MG63 (cell line): ENCODE results near the gene CYP2W1. TPM values are rescaled to one million over a fixed set of nuclear protein-coding genes. Genes with fewer than 3 reads are reported as not detected.
"Not testable (repeated sequence)": the region's sequence is repeated elsewhere in the genome, so short reads cannot be mapped to it uniquely, and the experiment has no call there.

Experiments used
- DNase-seq: peaks from one replicate; pipeline ENCODE4 v3.0.0-alpha.2; 2020
- H3K27me3 ChIP-seq: fragments of 250-450 bp; sonication (Bioruptor Pico); 2 replicates; pipeline ENCODE4 v1.5.1; 2020; ENCODE audit warnings: mild to moderate bottlenecking, moderate library complexity
- H3K36me3 ChIP-seq: fragments of 250-450 bp; sonication (Bioruptor Pico); 2 replicates; pipeline ENCODE4 v1.5.1; 2020; ENCODE audit warnings: mild to moderate bottlenecking, moderate library complexity
- H3K4me3 ChIP-seq: fragments of 250-450 bp; sonication (Bioruptor Pico); 2 replicates; pipeline ENCODE4 v1.5.1; 2020; ENCODE audit warnings: mild to moderate bottlenecking, moderate library complexity
- H3K9me3 ChIP-seq: fragments of 250-450 bp; sonication (Bioruptor Pico); 2 replicates; pipeline ENCODE4 v1.5.1; 2020; ENCODE audit warnings: mild to moderate bottlenecking, moderate library complexity
- total RNA-seq: library from RNA; depleted of rRNA; stranded (reverse); fragments of >200 nt; shearing (Covaris generic); gene quantifications from 2 replicates; pipeline ENCODE4 v1.2.3, GENCODE V29; 2014; ENCODE audit warnings: low replicate concordance

CYP2W1 gene
- total RNA-seq, 1 experiment from 2014 or later, result not detected

- no peaks in the 10 kb centered on the region for H3K27me3 ChIP-seq
- DNase-seq, result no peak
- H3K4me3 ChIP-seq, result no peak overlapping the region
- no peaks in the 10 kb centered on the region for H3K9me3 ChIP-seq
- H3K36me3 ChIP-seq, result no peaks in the 10 kb centered on the region
These were observed 35.4 kb upstream of the CYP2W1 start for GRCh38 chr7:947391-948210.

- H3K4me3 ChIP-seq, result no peak overlapping the region
- no peak for DNase-seq
- no peaks in the 10 kb centered on the region for H3K9me3 ChIP-seq
- H3K27me3 ChIP-seq, result no peaks in the 10 kb centered on the region
- no peaks in the 10 kb centered on the region for H3K36me3 ChIP-seq
These were observed 33.7 kb upstream of the CYP2W1 start for GRCh38 chr7:949021-949934.

- no peak overlapping the region for H3K4me3 ChIP-seq
- H3K36me3 ChIP-seq, result no peaks in the 10 kb centered on the region
- no peaks in the 10 kb centered on the region for H3K9me3 ChIP-seq
- no peaks in the 10 kb centered on the region for H3K27me3 ChIP-seq
- DNase-seq, result no peak
These were observed 31.0 kb upstream of the CYP2W1 start for GRCh38 chr7:951881-952547.

- H3K27me3 ChIP-seq, result no peaks in the 10 kb centered on the region
- H3K36me3 ChIP-seq, result no peaks in the 10 kb centered on the region
- DNase-seq, result no peak
- no peaks in the 10 kb centered on the region for H3K9me3 ChIP-seq
- H3K4me3 ChIP-seq, result no peak overlapping the region
These were observed 30.2 kb upstream of the CYP2W1 start for GRCh38 chr7:952548-953441.

GRCh38 chr7:953547-954327, 29.2 kb upstream of the CYP2W1 start:
- peak overlapping the region; percentile 12; the same call in 1 of the 2 replicates for H3K4me3 ChIP-seq
- no peaks in the 10 kb centered on the region for H3K9me3 ChIP-seq
- no peak for DNase-seq
- no peaks in the 10 kb centered on the region for H3K36me3 ChIP-seq
- no peaks in the 10 kb centered on the region for H3K27me3 ChIP-seq

- Histone ChIP-seq H3K27me3 (no peaks in the 10 kb centered on the region), H3K4me3 (peak within 1 kb of the TSS; percentile 12; the same call in 1 of the 2 replicates), H3K9me3 (no peaks in the 10 kb centered on the region), H3K36me3 (no peaks in the 10 kb centered on the region)
- peak; percentile 46 for DNase-seq
These were observed 28.4 kb upstream of the CYP2W1 start, which contains the start of gene ADAP1 for GRCh38 chr7:954330-955238. TSS of gene ADAP1 (minus strand) at chr7:954680. CDS start at chr7:954477, 203 bp downstream.

GRCh38 chr7:956031-956430, 26.9 kb upstream of the CYP2W1 start:
- Histone ChIP-seq H3K9me3 (no peaks in the 10 kb centered on the region), H3K4me3 (no peak overlapping the region), H3K36me3 (no peaks in the 10 kb centered on the region), H3K27me3 (no peaks in the 10 kb centered on the region)
- DNase-seq, result no peak

GRCh38 chr7:957418-958220, 25.4 kb upstream of the CYP2W1 start:
- no peak for DNase-seq
- H3K36me3 ChIP-seq, result no peaks in the 10 kb centered on the region
- no peak overlapping the region for H3K4me3 ChIP-seq
- H3K9me3 ChIP-seq, result no peaks in the 10 kb centered on the region
- no peaks in the 10 kb centered on the region for H3K27me3 ChIP-seq

- no peak for DNase-seq
- H3K36me3 ChIP-seq, result no peaks in the 10 kb centered on the region
- no peak overlapping the region for H3K4me3 ChIP-seq
- no peaks in the 10 kb centered on the region for H3K27me3 ChIP-seq
- no peaks in the 10 kb centered on the region for H3K9me3 ChIP-seq
These were observed 24.5 kb upstream of the CYP2W1 start for GRCh38 chr7:958221-959200.

- H3K9me3 ChIP-seq, result no peaks in the 10 kb centered on the region
- no peak overlapping the region for H3K4me3 ChIP-seq
- no peaks in the 10 kb centered on the region for H3K27me3 ChIP-seq
- no peaks in the 10 kb centered on the region for H3K36me3 ChIP-seq
- no peak for DNase-seq
These were observed 23.7 kb upstream of the CYP2W1 start for GRCh38 chr7:959271-959670.

- not testable (repeated sequence) for H3K9me3 ChIP-seq, H3K4me3 ChIP-seq, H3K27me3 ChIP-seq, H3K36me3 ChIP-seq, DNase-seq
These were observed 23.2 kb upstream of the CYP2W1 start for GRCh38 chr7:959740-960139.

- no peak for DNase-seq
- no peaks in the 10 kb centered on the region for H3K36me3 ChIP-seq
- H3K27me3 ChIP-seq, result no peaks in the 10 kb centered on the region
These were observed 22.6 kb upstream of the CYP2W1 start for GRCh38 chr7:960269-960871.

More at GRCh38 chr7:960269-960871, 22.6 kb upstream of the CYP2W1 start:
- Histone ChIP-seq H3K9me3 (no peaks in the 10 kb centered on the region), H3K4me3 (no peak overlapping the region)
